Ishikawa (cell line): ENCODE results near the gene ABCG2.

ENCODE experiments used
- CEBPB ChIP-seq: IDR thresholded peaks from 2 replicates; pipeline ENCODE4 v1.6.1; 2012
- CREB1 ChIP-seq: IDR thresholded peaks from 2 replicates; pipeline ENCODE4 v1.6.1; 2012; ENCODE audit warnings: low read depth
- EGR1 ChIP-seq: IDR thresholded peaks from 2 replicates; pipeline ENCODE4 v1.6.1; 2012
- EP300 ChIP-seq: IDR thresholded peaks from 2 replicates; pipeline ENCODE4 v1.6.1; 2012; ENCODE audit warnings: borderline replicate concordance
- FOXM1 ChIP-seq: IDR thresholded peaks from 2 replicates; pipeline ENCODE4 v1.6.1; 2012; ENCODE audit warnings: low read depth, borderline replicate concordance
- MAX ChIP-seq: IDR thresholded peaks from 2 replicates; pipeline ENCODE4 v1.6.1; 2012
- NFIC ChIP-seq: IDR thresholded peaks from 2 replicates; pipeline ENCODE4 v1.6.1; 2012
- RAD21 ChIP-seq: IDR thresholded peaks from 2 replicates; pipeline ENCODE4 v1.6.1; 2012; ENCODE audit warnings: low read depth
- REST ChIP-seq: IDR thresholded peaks from 2 replicates; pipeline ENCODE4 v1.6.1; 2012; ENCODE audit warnings: low read depth, mild to moderate bottlenecking
- TAF1 ChIP-seq: IDR thresholded peaks from 2 replicates; pipeline ENCODE4 v1.6.1; 2012; ENCODE audit warnings: low read depth, mild to moderate bottlenecking
- TCF12 ChIP-seq: IDR thresholded peaks from 2 replicates; pipeline ENCODE4 v1.6.1; 2012; ENCODE audit warnings: low read depth
- TEAD4 ChIP-seq: IDR thresholded peaks from 2 replicates; pipeline ENCODE4 v1.6.1; 2012
- USF1 ChIP-seq: IDR thresholded peaks from 2 replicates; pipeline ENCODE4 v1.6.1; 2012
- YY1 ChIP-seq: IDR thresholded peaks from 2 replicates; pipeline ENCODE4 v1.6.1; 2012; ENCODE audit warnings: low read depth
- ZBTB7A ChIP-seq: IDR thresholded peaks from 2 replicates; pipeline ENCODE4 v1.6.1; 2012; ENCODE audit warnings: low read depth

ABCG2 gene

DNA sequence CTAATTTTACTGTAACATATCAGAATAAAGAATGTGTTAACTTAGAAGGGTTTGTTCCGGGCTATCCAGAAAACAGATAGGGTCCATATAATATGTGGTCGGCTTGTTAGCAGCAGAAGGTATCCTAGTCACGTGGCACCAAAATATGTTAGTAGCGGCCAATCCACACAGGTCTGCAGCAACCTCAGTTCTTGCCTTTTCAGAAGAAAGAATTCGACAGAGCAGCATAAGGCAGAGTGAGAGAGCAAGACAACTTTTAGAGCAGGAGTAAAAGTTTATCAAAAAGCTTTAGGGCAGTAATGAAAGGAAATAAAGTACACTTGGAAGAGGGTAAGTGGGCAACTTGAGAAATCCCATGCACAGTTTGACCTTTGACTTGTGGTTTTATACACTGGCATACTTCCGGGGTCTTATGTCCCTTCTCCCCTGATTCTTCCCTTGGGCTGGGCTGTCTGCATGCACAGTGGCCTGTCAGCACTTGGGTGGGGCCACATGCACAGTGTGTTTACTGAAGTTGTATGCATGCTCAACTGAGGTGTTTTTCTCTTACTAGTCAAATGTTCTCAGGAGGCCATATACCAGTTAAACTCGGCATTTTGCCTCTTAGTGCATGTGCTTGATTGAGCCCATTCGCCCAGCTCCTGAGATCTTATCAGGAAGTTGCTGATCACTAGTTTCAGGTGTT lies 37.0 kb upstream of the ABCG2 start:
- TF ChIP-seq CREB1 (no peak), MAX (no peak), TAF1 (no peak), USF1 (no peak), ZBTB7A (no peak), FOXM1 (no peak), NFIC (no peak), EP300 (no peak), RAD21 (no peak), CEBPB (no peak), EGR1 (no peak), TEAD4 (no peak), TCF12 (no peak), YY1 (no peak), REST (no peak)

GRCh38 chr4:88191404-88191803 lies 33.0 kb upstream of the ABCG2 start:
- TF ChIP-seq RAD21 (no peak), CEBPB (no peak), TEAD4 (no peak), EP300 (no peak), ZBTB7A (no peak), FOXM1 (no peak), NFIC (no peak), REST (no peak), CREB1 (no peak), MAX (no peak), TCF12 (no peak), TAF1 (no peak), EGR1 (no peak), YY1 (no peak), USF1 (no peak)

GRCh38 chr4:88189881-88190585 lies 31.6 kb upstream of the ABCG2 start:
- TF ChIP-seq FOXM1 (no peak), CEBPB (no peak), EP300 (no peak), RAD21 (no peak), REST (no peak)

DNA sequence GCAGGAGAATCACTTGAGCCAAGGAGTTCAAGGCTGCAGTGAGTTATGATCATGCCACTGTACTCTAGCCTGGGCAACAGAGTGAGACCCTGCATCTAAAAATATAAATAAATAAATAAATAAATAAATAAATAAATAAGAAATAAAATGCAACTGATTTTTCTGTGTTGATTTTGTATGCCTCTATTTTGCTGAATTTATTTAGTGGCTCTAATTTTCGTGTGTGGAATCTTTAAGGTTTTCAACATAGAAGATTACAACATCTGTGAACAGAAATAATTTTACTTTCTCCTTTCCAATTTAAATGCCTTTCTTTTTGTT lies 30.9 kb upstream of the ABCG2 start:
- TF ChIP-seq CEBPB (no peak), MAX (no peak), EGR1 (no peak), TAF1 (no peak), RAD21 (no peak), FOXM1 (no peak), YY1 (no peak), ZBTB7A (no peak), USF1 (no peak), TEAD4 (no peak), EP300 (no peak), NFIC (no peak), TCF12 (no peak), CREB1 (no peak), REST (no peak)
